ENCODE results near the gene FGF5. TPM values are rescaled to one million over a fixed set of nuclear protein-coding genes. Genes with fewer than 3 reads are reported as not detected.
A peak's percentile ranks its signal among the peaks of the same experiment; 100 is the strongest.

FGF5 gene
- total RNA-seq, 1 donor from 2014 or later: not detected

- Histone ChIP-seq H3K36me3 (no peaks in the 10 kb centered on the region), H3K9me3 (no peaks in the 10 kb centered on the region), H3K4me1 (peaks cover 15% of the 10 kb centered on the region), H3K27ac (no peak overlapping the region), H3K4me3 (peak overlapping the region; percentile 39), H3K27me3 (peaks cover 79% of the 10 kb centered on the region)
- intact Hi-C loops (cut with DNase I): no loop called here
- ATAC-seq: peak; percentile 38
- no peak for DNase-seq
- TF ChIP-seq, protein P1, sequence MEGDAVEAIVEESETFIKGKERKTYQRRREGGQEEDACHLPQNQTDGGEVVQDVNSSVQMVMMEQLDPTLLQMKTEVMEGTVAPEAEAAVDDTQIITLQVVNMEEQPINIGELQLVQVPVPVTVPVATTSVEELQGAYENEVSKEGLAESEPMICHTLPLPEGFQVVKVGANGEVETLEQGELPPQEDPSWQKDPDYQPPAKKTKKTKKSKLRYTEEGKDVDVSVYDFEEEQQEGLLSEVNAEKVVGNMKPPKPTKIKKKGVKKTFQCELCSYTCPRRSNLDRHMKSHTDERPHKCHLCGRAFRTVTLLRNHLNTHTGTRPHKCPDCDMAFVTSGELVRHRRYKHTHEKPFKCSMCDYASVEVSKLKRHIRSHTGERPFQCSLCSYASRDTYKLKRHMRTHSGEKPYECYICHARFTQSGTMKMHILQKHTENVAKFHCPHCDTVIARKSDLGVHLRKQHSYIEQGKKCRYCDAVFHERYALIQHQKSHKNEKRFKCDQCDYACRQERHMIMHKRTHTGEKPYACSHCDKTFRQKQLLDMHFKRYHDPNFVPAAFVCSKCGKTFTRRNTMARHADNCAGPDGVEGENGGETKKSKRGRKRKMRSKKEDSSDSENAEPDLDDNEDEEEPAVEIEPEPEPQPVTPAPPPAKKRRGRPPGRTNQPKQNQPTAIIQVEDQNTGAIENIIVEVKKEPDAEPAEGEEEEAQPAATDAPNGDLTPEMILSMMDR (IDR thresholded peaks at IDR 0.05): no peak
Measured at GRCh38 chr4:80266902-80267380, 477 bp downstream of the FGF5 start.

- TF ChIP-seq, protein P1 (IDR thresholded peaks at IDR 0.05): no peak
- Histone ChIP-seq H3K9me3 (no peaks in the 10 kb centered on the region), H3K4me3 (no peak overlapping the region), H3K36me3 (no peaks in the 10 kb centered on the region), H3K27ac (no peak overlapping the region), H3K27me3 (peaks cover 72% of the 10 kb centered on the region), H3K4me1 (peaks cover 15% of the 10 kb centered on the region)
- no peak for DNase-seq
- peak; percentile 13 for ATAC-seq
- intact Hi-C loops (cut with DNase I): no loop called here
Measured at GRCh38 chr4:80268081-80268823, 1.8 kb downstream of the FGF5 start.

DNA sequence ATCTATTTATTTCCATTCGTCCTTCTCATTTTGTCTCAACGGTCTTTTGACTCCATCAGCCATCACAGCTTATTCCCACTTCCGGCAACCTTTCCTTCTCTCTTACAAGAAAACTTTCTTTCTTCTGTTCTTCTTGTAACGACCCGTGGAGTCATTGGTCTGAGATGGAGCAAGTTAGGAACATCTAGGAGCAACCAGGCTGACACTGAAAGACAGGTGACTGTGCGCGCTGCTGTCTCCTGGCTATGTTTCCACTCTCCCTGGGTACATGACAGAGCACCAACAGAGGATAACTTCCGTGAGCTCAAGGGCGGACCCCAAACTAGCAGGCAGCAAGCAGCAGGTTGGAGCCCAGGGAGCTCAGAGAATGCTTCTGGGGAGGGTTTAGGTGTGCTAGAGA, 2.5 kb downstream of the FGF5 start:
- no peak for ATAC-seq
- peaks cover 15% of the 10 kb centered on the region for H3K4me1 ChIP-seq
- H3K27me3 ChIP-seq: peaks cover 65% of the 10 kb centered on the region
- H3K9me3 ChIP-seq: no peaks in the 10 kb centered on the region
- no peak for DNase-seq
- intact Hi-C loops (cut with DNase I): no loop called here
- no peak overlapping the region for H3K27ac ChIP-seq
- H3K4me3 ChIP-seq: no peak overlapping the region
- TF ChIP-seq, protein P1 (IDR thresholded peaks at IDR 0.05): no peak
- no peaks in the 10 kb centered on the region for H3K36me3 ChIP-seq

DNA sequence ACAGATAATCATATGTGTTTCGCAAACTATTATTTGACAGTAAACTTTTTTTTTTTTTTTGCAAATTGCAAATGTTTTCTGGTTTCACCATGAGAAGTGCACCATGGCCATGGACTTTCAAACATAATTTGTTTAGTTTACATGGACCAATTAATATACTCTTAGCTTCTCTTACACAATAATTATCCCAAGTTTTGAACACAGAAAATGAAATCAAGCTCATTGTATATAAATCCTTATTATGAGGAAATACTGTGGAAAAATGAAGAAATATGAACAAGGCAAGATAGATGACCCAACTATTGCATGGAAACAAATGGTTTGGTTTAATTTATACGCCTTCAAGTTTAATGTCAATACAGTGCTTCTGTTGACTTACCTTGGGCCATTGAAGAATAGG, 3.9 kb downstream of the FGF5 start:
- H3K27me3 ChIP-seq: peaks cover 51% of the 10 kb centered on the region
- TF ChIP-seq, protein P1 (IDR thresholded peaks at IDR 0.05): no peak
- no peaks in the 10 kb centered on the region for H3K9me3 ChIP-seq

GRCh38 chr4:80270868-80271267, 4.4 kb downstream of the FGF5 start:
- Histone ChIP-seq H3K36me3 (no peaks in the 10 kb centered on the region), H3K4me3 (no peak overlapping the region), H3K27ac (no peak overlapping the region), H3K27me3 (peaks cover 46% of the 10 kb centered on the region), H3K9me3 (no peaks in the 10 kb centered on the region), H3K4me1 (peaks cover 7% of the 10 kb centered on the region)
- ATAC-seq: no peak
- DNase-seq: no peak
- TF ChIP-seq, protein P1 (IDR thresholded peaks at IDR 0.05): no peak
- intact Hi-C loops (cut with DNase I): no loop called here

More for the DNA sequence above, 3.9 kb downstream of the FGF5 start:
- Histone ChIP-seq H3K36me3 (no peaks in the 10 kb centered on the region), H3K4me1 (peaks cover 12% of the 10 kb centered on the region), H3K27ac (no peak overlapping the region), H3K4me3 (no peak overlapping the region)
- intact Hi-C loops (cut with DNase I): no loop called here
- DNase-seq (no peak), ATAC-seq (no peak)
